ENCODE measurements around the gene MYO7B.

MYO7B gene

DNA sequence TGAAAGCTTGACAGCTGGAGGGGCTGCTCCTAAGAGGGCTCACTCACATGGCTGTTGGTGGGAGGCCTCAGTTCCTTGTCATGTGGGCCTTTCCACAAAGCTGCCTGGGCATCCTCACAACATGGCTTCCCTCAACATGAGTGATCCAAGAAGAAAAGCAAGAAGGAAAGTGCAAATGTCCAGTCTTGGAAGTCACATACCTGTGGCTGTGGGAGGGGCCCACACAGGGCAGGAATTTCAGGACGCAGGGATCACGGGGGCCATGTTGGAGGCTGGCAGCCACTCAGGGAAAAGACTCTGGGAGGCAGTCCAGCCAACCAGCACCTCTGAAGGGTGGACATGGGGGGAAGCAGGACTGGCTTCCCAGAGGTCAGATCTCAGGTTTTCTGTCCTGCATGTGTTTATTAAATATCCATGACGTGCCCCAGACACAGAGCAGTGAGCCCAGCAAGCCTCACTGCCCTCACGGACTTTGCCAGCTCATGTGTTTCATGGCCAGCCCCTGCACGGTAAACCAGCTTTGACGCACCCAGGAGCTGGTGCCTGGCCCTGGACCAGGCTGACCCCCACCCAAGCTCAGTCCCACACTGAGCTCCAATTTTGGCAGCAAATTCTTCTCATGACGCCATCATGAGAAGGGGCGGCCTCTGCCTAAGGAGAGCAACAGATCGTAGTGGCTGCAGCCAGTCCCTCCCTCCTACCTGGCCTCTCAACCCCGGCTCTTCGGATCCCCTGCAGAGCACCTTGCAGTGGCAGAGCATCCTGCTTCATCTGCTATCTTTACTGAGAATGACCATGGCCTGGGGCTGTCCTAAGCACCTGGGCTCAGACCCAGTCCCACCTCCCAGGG lies 75.8 kb downstream of the MYO7B start:
- DNase-seq = no peak

DNA sequence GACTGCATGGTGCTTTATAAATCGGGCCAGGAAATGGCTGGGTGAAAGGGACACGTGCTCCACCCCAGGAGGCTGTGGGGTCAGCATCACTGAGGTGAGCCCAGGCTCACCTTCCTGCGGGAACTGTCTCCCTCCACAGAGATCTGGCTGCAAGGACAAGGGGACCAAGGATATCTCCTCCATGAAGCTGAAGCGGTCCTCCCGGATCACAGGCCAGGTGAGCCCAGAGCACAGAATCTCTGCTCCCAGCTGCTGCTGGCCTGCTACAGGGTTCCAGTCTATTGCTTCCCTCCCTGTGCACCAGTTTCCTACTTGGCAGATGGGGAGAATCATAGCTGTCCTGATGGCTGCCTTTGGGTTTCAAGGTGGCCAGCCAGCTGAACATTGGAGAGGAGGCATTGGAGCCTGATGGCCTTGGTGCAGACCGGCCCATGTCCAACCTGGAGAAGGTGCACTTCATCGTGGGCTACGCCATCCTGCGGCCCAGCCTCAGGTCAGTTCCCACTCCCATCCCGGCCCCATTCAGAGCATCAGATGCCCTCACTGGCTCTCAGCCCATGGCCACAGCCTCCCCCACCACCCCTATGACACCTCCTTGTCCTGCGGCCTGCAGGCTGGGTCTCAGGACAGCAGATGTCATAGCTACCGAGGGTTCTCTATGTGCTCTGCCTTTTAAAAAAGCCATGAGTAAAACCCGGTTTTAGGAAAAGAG lies 76.8 kb downstream of the MYO7B start:
- no peak for DNase-seq

DNA sequence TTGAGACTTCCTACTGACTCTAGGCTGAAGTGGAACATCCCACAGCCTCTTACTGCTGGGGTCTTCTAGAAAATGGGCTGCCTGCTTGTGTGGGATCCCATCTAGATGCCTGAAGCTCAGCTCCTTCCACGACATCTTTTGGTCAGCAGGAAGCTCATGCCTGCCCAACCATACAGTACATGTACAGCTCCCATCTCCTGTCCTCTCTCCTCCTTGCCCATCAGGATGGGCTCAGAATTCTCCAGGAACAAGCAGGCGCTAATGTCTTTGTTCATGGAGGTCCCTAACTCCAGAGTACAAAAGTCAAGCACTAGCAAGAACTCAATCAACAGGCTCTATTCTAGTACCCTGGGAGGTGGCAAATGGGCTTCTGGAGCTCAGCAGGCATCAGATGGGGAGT lies 78.8 kb downstream of the MYO7B start:
- DNase-seq = no peak

DNA sequence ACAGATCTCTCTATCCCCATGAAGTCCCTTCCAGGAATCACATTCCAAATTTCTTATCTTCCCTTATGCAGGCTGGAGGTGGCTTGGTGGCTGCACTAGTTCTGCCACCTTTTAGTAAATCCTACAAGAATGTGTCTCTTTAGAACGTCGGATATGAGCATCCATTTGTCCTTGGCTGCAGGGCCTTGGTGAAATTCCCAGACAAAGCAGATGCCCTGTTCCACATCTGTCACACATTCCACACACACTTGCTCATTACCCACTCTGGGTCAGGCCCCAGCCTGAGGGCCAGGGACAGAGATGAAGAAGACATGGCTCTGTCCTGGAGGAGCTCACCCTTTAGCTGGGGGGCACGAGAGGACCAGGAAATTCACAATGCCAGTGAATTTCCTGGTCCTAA lies 79.2 kb downstream of the MYO7B start:
- DNase-seq = no peak

DNA sequence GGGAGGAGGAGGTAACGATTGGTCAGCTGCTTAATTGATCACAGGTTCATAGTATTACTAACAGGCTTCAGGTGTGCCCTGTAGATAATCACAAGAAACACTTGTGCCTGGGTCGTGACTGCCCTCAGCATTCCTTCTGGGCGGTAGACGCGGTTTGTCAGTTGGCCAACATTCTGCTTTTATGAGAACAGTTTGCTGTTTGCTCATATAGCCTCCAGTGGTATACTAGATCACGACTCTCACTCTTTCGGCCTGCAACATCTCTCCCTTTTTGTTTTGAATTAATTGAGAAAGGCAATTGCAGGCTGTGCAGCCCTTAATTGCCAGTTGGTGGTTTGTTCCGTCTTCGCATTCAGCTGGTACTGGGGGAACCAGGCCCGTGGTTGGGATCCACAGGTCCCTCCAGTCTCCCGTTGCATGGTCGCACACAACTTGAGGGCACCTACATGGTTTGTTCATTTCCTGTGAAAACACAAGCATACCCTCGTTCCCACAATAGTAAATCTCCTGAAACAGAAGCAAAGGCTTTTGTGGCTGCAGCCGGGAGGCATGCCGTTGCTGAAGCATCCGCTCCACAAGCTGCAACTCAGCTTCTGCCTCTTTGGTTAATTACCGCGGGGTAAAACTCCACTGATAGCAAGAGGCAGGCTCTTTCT lies 80.2 kb downstream of the MYO7B start:
- no peak for DNase-seq

DNA sequence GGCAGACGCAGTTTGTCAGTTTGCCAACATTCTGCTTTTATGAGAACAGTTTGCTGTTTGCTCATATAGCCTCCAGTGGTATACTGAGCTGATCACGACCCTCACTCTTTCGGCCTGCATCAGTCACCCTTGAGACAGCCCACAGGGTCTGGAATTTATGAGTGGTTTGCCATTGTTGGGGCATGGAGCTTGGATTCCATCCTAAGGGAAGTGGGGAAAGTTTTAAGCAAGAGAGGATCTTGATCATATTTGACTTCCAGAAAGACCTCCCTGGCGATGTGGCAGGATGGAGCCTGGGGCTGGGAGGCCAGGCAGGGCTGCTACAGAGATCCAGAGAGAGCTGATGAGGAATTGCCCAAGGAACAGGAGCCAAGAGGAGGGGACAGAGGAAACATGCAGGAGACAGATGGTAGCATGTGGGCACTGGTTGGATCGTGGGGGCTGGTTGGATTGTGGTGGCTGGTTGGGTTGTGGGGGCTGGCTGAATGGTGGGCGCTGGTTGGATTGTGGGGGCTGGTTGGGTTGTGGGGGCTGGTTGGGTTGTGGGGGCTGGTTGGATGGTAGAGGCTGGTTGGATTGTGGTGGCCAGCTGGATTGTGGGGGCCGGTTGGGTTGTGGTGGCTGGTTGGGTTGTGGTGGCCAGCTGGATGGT lies 83.2 kb downstream of the MYO7B start:
- DNase-seq = no peak

GRCh38 chr2:127619203-127619590 lies 83.7 kb downstream of the MYO7B start:
- no peak for DNase-seq

- DNase-seq = peak; percentile 19
Observed at GRCh38 chr2:127619877-127620705, 84.6 kb downstream of the MYO7B start.

DNA sequence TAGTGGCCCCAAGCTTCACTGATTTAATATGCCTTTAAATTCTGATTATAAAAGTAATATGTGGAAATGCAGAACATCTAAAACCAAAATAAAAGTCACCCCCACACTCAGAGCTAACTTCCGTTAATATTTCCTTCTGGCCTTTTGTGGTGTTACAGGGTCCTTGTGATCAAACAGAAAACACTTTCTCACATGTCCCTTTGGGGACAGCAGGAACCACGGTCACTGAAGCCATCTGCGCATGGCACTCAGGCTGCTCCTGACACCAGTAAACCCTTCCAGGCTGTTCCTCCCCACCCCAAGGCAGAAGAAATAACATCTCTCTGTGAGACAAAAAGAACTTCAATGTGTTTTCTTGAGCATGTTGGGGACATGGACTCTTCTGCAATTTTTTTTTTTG lies 85.4 kb downstream of the MYO7B start:
- no peak for DNase-seq

GRCh38 chr2:127621981-127622431 lies 86.5 kb downstream of the MYO7B start:
- DNase-seq = no peak

DNA sequence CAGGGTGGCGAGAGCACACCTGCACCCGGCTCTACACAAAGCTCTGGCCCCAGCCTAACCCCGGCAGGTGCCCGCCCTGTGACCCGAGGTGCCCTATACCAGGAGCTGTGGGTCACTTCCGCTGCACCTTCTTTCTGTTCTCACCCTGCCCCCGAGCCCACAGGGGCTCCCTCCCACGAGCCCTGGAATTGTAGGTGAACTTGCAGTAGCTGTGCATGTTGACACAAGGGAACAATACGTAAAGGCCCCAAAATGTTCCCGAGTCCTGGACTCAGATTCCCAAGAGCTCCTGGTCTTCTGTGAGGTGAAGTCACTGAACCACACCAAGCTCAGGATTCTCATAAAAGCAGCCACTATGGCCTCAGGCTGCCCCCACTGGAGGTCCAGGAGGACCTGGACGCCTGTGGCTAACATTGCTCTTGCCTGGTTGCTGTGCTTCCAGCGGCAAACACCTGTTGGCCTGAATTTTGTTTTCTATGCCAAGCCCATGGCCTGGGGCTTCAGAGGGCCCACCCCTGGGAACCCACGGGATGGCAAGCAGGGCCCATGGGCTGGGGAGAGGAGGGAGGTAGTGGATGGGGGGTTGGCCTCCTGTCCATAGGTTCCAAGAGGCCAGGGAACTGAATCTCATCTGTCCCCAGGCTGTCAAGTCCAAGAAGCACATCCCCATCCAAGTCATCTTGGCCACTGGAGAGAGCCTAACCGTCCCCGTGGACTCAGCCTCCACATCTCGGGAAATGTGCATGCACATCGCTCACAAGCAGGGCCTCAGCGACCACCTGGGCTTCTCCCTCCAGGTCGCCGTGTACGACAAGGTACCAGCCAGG lies 87.3 kb downstream of the MYO7B start:
- no peak for DNase-seq

DNA sequence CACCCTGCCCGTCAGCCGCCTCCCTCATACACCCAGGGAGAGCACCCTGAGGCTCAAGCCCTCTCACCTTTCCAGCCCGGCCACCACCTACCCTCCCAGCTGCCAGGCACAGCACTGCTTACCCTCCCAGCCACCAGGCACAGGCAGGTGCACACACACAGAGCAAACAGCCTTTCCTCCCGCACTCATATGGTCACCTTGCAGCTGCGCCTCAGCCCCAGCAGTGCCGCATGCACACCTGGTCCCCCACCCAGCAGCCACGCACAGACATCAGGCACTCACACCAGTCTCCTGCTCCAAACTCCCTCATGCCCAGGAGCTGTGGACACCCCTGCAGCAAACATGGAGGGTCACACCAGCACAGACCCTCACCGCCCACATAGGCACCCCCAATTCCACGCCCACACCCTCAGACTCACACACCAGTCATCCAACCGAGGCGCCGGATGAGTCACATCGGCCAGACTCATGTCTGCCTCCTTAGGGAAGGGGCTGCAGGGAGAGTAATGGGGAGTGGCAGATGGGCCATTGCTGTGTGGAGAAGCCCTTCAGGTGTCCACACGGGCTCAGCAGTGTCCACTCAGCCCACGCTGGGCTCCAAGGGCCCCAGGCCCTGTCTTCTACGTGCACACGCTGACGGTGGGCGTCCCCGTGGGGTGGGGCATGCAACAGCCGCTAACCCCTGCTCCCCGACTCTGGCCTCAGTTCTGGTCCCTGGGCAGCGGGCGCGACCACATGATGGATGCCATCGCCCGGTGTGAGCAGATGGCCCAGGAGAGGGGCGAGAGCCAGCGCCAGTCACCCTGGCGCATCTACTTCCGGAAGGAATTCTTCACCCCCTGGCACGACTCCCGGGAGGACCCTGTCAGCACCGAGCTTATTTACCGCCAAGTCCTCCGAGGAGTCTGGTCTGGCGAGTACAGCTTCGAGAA lies 88.2 kb downstream of the MYO7B start:
- no peak for DNase-seq

- DNase-seq = no peak
Observed at GRCh38 chr2:127624320-127624755, 88.9 kb downstream of the MYO7B start.

DNA sequence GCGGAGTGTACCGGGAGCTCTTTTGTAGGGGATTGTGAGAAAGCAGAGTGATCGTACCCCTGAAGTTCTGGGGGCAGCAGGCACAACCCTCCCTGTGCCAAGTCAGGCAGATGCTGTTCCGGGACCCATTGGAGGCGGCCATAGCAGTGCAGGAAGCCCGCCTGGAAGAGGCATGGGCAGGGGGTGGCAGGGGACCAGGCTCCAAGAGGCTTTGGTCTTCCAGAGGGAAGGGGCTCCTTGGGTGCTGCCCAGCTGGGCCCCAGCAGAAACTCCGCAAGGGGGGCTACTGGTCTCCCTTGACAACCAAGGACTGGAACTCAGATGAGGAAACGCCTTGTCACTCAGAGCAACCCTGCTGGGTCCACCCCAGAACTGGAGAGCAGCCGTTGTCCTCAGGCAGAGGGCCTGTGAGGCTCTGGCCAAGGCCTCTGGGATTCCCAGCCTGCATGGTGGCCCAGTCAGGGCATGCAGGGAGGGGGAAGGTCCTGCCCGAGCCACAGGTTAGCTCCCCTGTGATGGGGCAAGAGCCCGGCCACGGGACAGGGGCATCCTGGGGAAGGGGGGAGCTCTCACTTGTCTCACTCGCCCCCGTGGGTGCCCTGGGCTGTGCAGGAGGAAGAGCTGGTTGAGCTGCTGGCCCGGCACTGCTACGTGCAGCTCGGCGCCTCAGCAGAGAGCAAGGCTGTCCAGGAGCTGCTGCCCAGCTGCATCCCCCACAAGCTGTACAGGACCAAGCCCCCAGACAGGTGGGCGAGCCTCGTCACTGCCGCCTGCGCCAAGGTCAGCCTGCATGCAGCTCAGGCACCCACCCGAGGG lies 89.5 kb downstream of the MYO7B start:
- no peak for DNase-seq

- no peak for DNase-seq
Observed at GRCh38 chr2:127625572-127625951, 90.1 kb downstream of the MYO7B start.

DNA sequence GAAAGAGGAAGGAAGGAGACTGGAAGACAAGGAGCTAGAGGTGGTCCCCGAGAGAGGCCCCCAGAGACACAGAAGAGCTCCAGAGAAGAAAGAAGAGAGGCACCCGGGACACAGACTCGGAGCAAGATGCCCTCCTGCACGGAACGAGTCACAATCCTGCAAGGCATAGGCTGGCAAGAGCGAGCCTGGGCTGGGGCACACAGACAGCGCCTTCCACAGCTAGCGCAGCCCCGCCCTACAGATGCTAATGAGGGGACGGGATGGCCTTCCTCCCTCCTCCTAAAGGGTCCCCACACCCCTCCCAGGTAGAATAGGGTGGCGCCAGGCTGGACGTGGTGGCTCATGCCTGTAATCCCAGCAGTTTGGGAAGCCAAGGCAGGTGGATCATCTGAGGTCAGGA lies 90.7 kb downstream of the MYO7B start:
- no peak for DNase-seq

DNA sequence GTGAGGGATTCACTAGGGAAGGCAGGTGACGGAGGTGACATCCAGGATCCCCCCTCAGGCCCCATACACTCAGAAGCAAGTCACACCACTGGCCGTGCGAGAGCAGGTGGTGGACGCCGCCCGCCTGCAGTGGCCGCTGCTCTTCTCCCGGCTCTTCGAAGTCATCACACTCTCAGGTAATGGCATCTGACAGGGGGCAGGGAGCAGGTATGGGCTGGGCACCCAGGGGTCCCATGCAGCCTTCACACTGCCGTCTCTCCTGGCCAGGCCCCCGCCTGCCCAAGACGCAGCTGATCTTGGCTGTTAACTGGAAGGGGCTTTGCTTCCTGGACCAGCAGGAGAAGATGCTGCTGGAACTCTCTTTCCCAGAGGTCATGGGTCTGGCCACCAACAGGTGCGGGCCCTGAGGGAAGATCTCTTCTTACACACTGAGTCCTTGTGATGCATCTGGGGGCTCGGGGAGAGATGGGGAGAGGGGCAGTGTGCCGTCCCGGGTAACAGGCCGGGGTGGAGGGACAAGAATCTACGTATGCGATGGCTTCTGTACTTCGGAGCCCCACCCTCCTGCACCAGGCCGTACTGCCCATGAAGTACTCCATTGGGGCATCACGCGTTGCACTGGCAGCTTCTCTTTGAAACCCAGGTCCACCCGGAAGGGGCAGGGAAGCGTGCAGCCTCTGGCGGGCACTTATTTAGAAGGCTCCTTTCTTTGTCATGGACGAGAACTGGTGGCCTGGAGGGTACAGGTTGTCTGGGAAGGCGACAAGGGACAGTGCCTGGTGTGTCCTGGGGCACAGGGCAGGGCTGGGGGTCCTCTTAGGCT lies 91.6 kb downstream of the MYO7B start:
- DNase-seq = no peak

Measured in NCI-H82 (cell line).